Endothelial cell of umbilical vein (primary cell): ENCODE measurements around the gene APOBEC3G. TPM values are rescaled to one million over a fixed set of nuclear protein-coding genes. Genes with fewer than 3 reads are reported as not detected.

Experiments used
- BruUV-seq: library from RNA; stranded (reverse); fragments of 400-500 nt; replicated peaks from 2 replicates; lab custom pipeline; 2021; lab: Mats Ljungman, UMichigan
- CTCF ChIA-PET: fragments of 300-600, 350-600 bp; sonication (Branson Sonifier 250); formaldehyde crosslinking; loops from one replicate; lab custom pipeline; 2021; ENCODE audit warnings: antibody characterized with exemption, inconsistent platforms; lab: Charles Lee
- POLR2A ChIA-PET: fragments of 300-600, 350-600 bp; sonication (Branson Sonifier 250); formaldehyde crosslinking; loops from one replicate; lab custom pipeline; 2021; ENCODE audit warnings: antibody characterized with exemption, inconsistent platforms; lab: Charles Lee
- DNase-seq: peaks from one replicate; pipeline ENCODE4 v3.0.0-alpha.2; 2011; ENCODE audit warnings: low read depth, low spot score
- FAIRE-seq: peaks from 2 replicates; lab custom pipeline; 2011; peaks lifted over from hg19 to GRCh38; lab: Jason Lieb, UNC
- H2AFZ ChIP-seq: 2 replicates; pipeline ENCODE4 v1.6.0; 2012; ENCODE audit warnings: low read depth, low read length, control low read depth, inconsistent platforms
- H3K27ac ChIP-seq: 2 replicates; pipeline ENCODE4 v1.5.1; 2011; ENCODE audit warnings: low read depth, mild to moderate bottlenecking, control low read depth, low read length, moderate library complexity; ENCODE audit not compliant: insufficient read depth
- H3K27me3 ChIP-seq, 2 experiments: 2 replicates each; pipeline versions ENCODE4 v1.6.0 to v1.6.1; 2011; ENCODE audit warnings: low read length in 2 of 2, mixed read lengths in 1 of 2; ENCODE audit not compliant: control insufficient read depth in 2 of 2, insufficient read depth in 2 of 2
- H3K36me3 ChIP-seq, 2 experiments: 2 replicates in 1 of 2; 3 replicates in 1 of 2; pipeline ENCODE4 v1.5.1; 2011; ENCODE audit warnings: low read length in 2 of 2, mild to moderate bottlenecking in 1 of 2, moderate library complexity in 1 of 2; ENCODE audit not compliant: control insufficient read depth in 2 of 2, insufficient read depth in 2 of 2; ENCODE audit errors: extremely low read depth in 1 of 2
- H3K4me1 ChIP-seq: 3 replicates; pipeline ENCODE4 v1.5.1; 2011; ENCODE audit warnings: mild to moderate bottlenecking, low read length; ENCODE audit not compliant: control insufficient read depth, insufficient read depth; ENCODE audit errors: extremely low read depth
- H3K4me2 ChIP-seq: 2 replicates; pipeline ENCODE4 v1.6.1; 2011; ENCODE audit warnings: low read length, control low read depth, mixed read lengths; ENCODE audit not compliant: insufficient read depth
- H3K4me3 ChIP-seq, 3 experiments: fragments of 200-600 bp in 1 of 3; sonication (generic), shearing (Covaris generic) in 1 of 3; replicated peaks in 1 of 3; 2 replicates each; pipeline ENCODE4 v1.5.1; 2011 to 2016; ENCODE audit warnings: control low read depth in 3 of 3, low read length in 3 of 3, mild to moderate bottlenecking in 2 of 3, inconsistent platforms in 1 of 3, low read depth in 1 of 3, moderate library complexity in 1 of 3; ENCODE audit not compliant: insufficient read depth in 1 of 3
- H3K79me2 ChIP-seq: 2 replicates; pipeline ENCODE4 v1.6.0; 2012; ENCODE audit warnings: low read length, inconsistent platforms; ENCODE audit not compliant: control insufficient read depth, insufficient read depth
- H3K9ac ChIP-seq: replicated peaks from 2 replicates; pipeline ENCODE3; 2011; ENCODE audit warnings: low read length, control low read depth; ENCODE audit not compliant: insufficient read depth; ENCODE audit errors: extremely low read depth
- H3K9me1 ChIP-seq: replicated peaks from 3 replicates; pipeline ENCODE4 v1.6.0; 2011; ENCODE audit warnings: mild to moderate bottlenecking, low read length; ENCODE audit not compliant: control insufficient read depth, insufficient read depth; ENCODE audit errors: extremely low read depth
- H3K9me3 ChIP-seq: replicated peaks from 2 replicates; pipeline ENCODE4 v1.5.1; 2012; ENCODE audit warnings: low read length, inconsistent platforms; ENCODE audit not compliant: control insufficient read depth, insufficient read depth
- H4K20me1 ChIP-seq: replicated peaks from 2 replicates; pipeline ENCODE3; 2011; ENCODE audit warnings: mild to moderate bottlenecking, low read length; ENCODE audit not compliant: control insufficient read depth, insufficient read depth; ENCODE audit errors: extremely low read depth
- EZH2 ChIP-seq: IDR thresholded peaks from 2 replicates; pipeline ENCODE4 v1.6.1; 2012; ENCODE audit warnings: borderline replicate concordance, low read depth, mild to moderate bottlenecking, moderate library complexity, low read length, inconsistent platforms; ENCODE audit not compliant: severe bottlenecking
- FOS ChIP-seq: IDR thresholded peaks from 2 replicates; pipeline ENCODE4 v1.6.1; 2011; ENCODE audit warnings: mild to moderate bottlenecking, low read length, moderate library complexity, borderline replicate concordance; ENCODE audit not compliant: insufficient read depth
- GATA2 ChIP-seq: IDR thresholded peaks from 2 replicates; pipeline ENCODE4 v1.7.0; 2011; ENCODE audit warnings: low read depth, mild to moderate bottlenecking, moderate library complexity, mixed read lengths, low read length; ENCODE audit not compliant: insufficient read length, insufficient read depth
- JUN ChIP-seq: IDR thresholded peaks from 2 replicates; pipeline ENCODE4 v1.6.1; 2011; ENCODE audit warnings: borderline replicate concordance, low read depth; ENCODE audit not compliant: insufficient read length, insufficient read depth
- MAX ChIP-seq: IDR thresholded peaks from 2 replicates; pipeline ENCODE4 v1.6.1; 2011; ENCODE audit not compliant: insufficient read depth, insufficient read length
- MYC ChIP-seq: IDR thresholded peaks from one replicate; pipeline ENCODE4 v1.6.1; 2011; ENCODE audit warnings: mild to moderate bottlenecking, low read depth, low read length
- POLR2A ChIP-seq: IDR thresholded peaks from 2 replicates; pipeline ENCODE4 v1.6.1; 2012; ENCODE audit warnings: low read depth, mild to moderate bottlenecking, control low read depth, low read length
- POLR2AphosphoS5 ChIP-seq: IDR thresholded peaks from 2 replicates; pipeline ENCODE4 v1.6.1; 2012; ENCODE audit warnings: low read depth, mild to moderate bottlenecking, control low read depth, low read length, moderate library complexity; ENCODE audit not compliant: insufficient read depth
- dilution Hi-C: fragments of 300-500 bp; cut with MboI; formaldehyde crosslinking; loops from one replicate; pipeline ENCODE4 v1.15.0; 2019; ENCODE audit warnings: low sequenced_read_pairs; ENCODE audit not compliant: extremely low pct_ligation_motif_present
- intact Hi-C: fragments of 100-400 bp; cut with micrococcal nuclease; formaldehyde crosslinking; loops from one replicate; pipeline ENCODE4 v1.10.0; 2022
- polyA plus RNA-seq, 4 experiments: library from polyadenylated mRNA; depleted of rRNA in 3 of 4; stranded (reverse) in 3 of 4; unstranded in 1 of 4; fragments of >200 nt; gene quantifications; 2 replicates each; pipeline versions ENCODE4 v1.2.1 to v1.2.3, GENCODE V29; 2011 to 2012; ENCODE audit warnings: missing spikeins in 1 of 4
- total RNA-seq: library from RNA; stranded (reverse); gene quantifications from 2 replicates; pipeline ENCODE4 v1.2.3, GENCODE V29; 2021
- TF ChIP-seq, protein P1 (sequence below), 2 donors: IDR thresholded peaks; 1 replicate in 1 of 2; 2 replicates in 1 of 2; pipeline ENCODE4 v1.5.1; 2011; ENCODE audit warnings: low read length in 2 of 2, mild to moderate bottlenecking in 2 of 2, moderate library complexity in 2 of 2, control low read depth in 1 of 2, inconsistent platforms in 1 of 2, low read depth in 1 of 2; ENCODE audit not compliant: insufficient read depth in 1 of 2; ENCODE audit errors: extremely low read depth in 1 of 2

APOBEC3G gene
- total and polyA plus RNA-seq, 2 donors (not counting 3 experiments of a cell fraction or from before 2014, with no cell fraction given) = 3.6 to 5.1 TPM

GRCh38 chr22:39123751-39124581 lies 46.9 kb downstream of the APOBEC3G start:
- POLR2A ChIA-PET = no interaction called here
- H3K79me2 ChIP-seq = no peaks in the 10 kb centered on the region
- no peak for FAIRE-seq
- CTCF ChIA-PET = interaction anchor here (0.5 to 4.3 kb wide), 7 partner anchors 12 to 355 kb away, joined by 3 to 87 read pairs (median 3); no protein-coding TSS in a partner anchor
- H4K20me1 ChIP-seq = no peaks in the 10 kb centered on the region
- no peak overlapping the region for H3K4me2 ChIP-seq
- peak overlapping the region; percentile 29 for H2AFZ ChIP-seq
- TF ChIP-seq POLR2A (no peak), GATA2 (no peak), POLR2AphosphoS5 (no peak), EZH2 (no peak), MYC (no peak), MAX (no peak), JUN (no peak), FOS (no peak)
- TF ChIP-seq, protein P1, sequence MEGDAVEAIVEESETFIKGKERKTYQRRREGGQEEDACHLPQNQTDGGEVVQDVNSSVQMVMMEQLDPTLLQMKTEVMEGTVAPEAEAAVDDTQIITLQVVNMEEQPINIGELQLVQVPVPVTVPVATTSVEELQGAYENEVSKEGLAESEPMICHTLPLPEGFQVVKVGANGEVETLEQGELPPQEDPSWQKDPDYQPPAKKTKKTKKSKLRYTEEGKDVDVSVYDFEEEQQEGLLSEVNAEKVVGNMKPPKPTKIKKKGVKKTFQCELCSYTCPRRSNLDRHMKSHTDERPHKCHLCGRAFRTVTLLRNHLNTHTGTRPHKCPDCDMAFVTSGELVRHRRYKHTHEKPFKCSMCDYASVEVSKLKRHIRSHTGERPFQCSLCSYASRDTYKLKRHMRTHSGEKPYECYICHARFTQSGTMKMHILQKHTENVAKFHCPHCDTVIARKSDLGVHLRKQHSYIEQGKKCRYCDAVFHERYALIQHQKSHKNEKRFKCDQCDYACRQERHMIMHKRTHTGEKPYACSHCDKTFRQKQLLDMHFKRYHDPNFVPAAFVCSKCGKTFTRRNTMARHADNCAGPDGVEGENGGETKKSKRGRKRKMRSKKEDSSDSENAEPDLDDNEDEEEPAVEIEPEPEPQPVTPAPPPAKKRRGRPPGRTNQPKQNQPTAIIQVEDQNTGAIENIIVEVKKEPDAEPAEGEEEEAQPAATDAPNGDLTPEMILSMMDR (IDR thresholded peaks at IDR 0.05; ENCODE audit: extremely low read depth in 1 of 2, insufficient read depth in 1 of 2, low read depth in 1 of 2, low read length in 2 of 2) = no peak
- H3K9ac ChIP-seq = no peak overlapping the region
- no TSS peak for BruUV-seq
- H3K4me1 ChIP-seq = no peaks in the 10 kb centered on the region
- no peaks in the 10 kb centered on the region for H3K9me3 ChIP-seq
- no peaks in the 10 kb centered on the region for H3K9me1 ChIP-seq
- no peak overlapping the region for H3K27ac ChIP-seq
- H3K4me3 ChIP-seq = no peak overlapping the region
- H3K27me3 ChIP-seq = peaks cover 3 to 4% of the 10 kb centered on the region in 2 experiments
- no peak for DNase-seq
- dilution Hi-C loops (no loop called here), intact Hi-C loops (loop anchor here (2.0 kb wide), 1 partner anchor 253 kb away; no protein-coding TSS in a partner anchor)
- no peaks in the 10 kb centered on the region for H3K36me3 ChIP-seq
